Mesothelial cell of epicardium (in vitro differentiated cells): ENCODE measurements around the gene NCK1. TPM values are rescaled to one million over a fixed set of nuclear protein-coding genes. Genes with fewer than 3 reads are reported as not detected.

ENCODE experiments used
- DNase-seq, 2 experiments: peaks; one replicate each; pipeline ENCODE4 v3.0.0; 2021; ENCODE audit warnings: low spot score in 2 of 2; ENCODE audit not compliant: unreplicated experiment in 2 of 2
- H3K27ac Mint-ChIP-seq: 2 replicates; pipeline ENCODE4 v1.8.0; 2021; ENCODE audit warnings: mixed read lengths
- H3K27me3 Mint-ChIP-seq: 2 replicates; pipeline ENCODE4 v1.8.0; 2021; ENCODE audit warnings: low read depth, mixed read lengths
- H3K36me3 Mint-ChIP-seq: 2 replicates; pipeline ENCODE4 v1.8.0; 2021; ENCODE audit warnings: mixed read lengths
- H3K4me1 Mint-ChIP-seq: 2 replicates; pipeline ENCODE4 v1.8.0; 2021; ENCODE audit warnings: mixed read lengths
- H3K4me3 Mint-ChIP-seq: 2 replicates; pipeline ENCODE4 v1.8.0; 2021; ENCODE audit warnings: mild to moderate bottlenecking, moderate library complexity, mixed read lengths
- H3K9me3 Mint-ChIP-seq: 2 replicates; pipeline ENCODE4 v1.8.0; 2021; ENCODE audit warnings: mixed read lengths
- CTCF ChIP-seq: fragments of 200-600 bp; sonication (generic); IDR thresholded peaks from one replicate; pipeline ENCODE4 v1.5.0; 2021; ENCODE audit warnings: antibody characterized with exemption; ENCODE audit not compliant: unreplicated experiment
- total RNA-seq: library from RNA; stranded (reverse); gene quantifications from 3 replicates; pipeline ENCODE4 v1.2.1, GENCODE V29; 2021

The NCK1 gene
- total RNA-seq, 1 donor from 2014 or later = 27.9 TPM

GRCh38 chr3:136988651-136989050, 126.6 kb downstream of the NCK1 start:
- Mint-ChIP-seq H3K27me3 (no peaks in the 10 kb centered on the region), H3K9me3 (no peaks in the 10 kb centered on the region), H3K4me1 (no peaks in the 10 kb centered on the region), H3K27ac (no peak overlapping the region), H3K36me3 (peaks cover 3% of the 10 kb centered on the region), H3K4me3 (no peak overlapping the region)
- no peak for DNase-seq
- TF ChIP-seq CTCF = no peak

GRCh38 chr3:136989781-136990524, 127.9 kb downstream of the NCK1 start:
- no peaks in the 10 kb centered on the region for H3K27me3 Mint-ChIP-seq
- peaks cover 3% of the 10 kb centered on the region for H3K36me3 Mint-ChIP-seq
- DNase-seq = no peak
- no peak overlapping the region for H3K27ac Mint-ChIP-seq
- TF ChIP-seq CTCF = no peak
- no peak overlapping the region for H3K4me3 Mint-ChIP-seq
- H3K9me3 Mint-ChIP-seq = no peaks in the 10 kb centered on the region
- peaks cover 1% of the 10 kb centered on the region for H3K4me1 Mint-ChIP-seq

GRCh38 chr3:136990826-136991225, 128.8 kb downstream of the NCK1 start:
- H3K27me3 Mint-ChIP-seq = no peaks in the 10 kb centered on the region
- H3K4me3 Mint-ChIP-seq = no peak overlapping the region
- no peaks in the 10 kb centered on the region for H3K9me3 Mint-ChIP-seq
- H3K27ac Mint-ChIP-seq = no peak overlapping the region
- TF ChIP-seq CTCF = no peak
- peaks cover 3% of the 10 kb centered on the region for H3K36me3 Mint-ChIP-seq
- H3K4me1 Mint-ChIP-seq = peaks cover 3% of the 10 kb centered on the region
- DNase-seq = no peak

GRCh38 chr3:136992115-136992514, 130.1 kb downstream of the NCK1 start:
- H3K27me3 Mint-ChIP-seq = no peaks in the 10 kb centered on the region
- TF ChIP-seq CTCF = no peak
- no peaks in the 10 kb centered on the region for H3K36me3 Mint-ChIP-seq
- DNase-seq = no peak
- no peaks in the 10 kb centered on the region for H3K9me3 Mint-ChIP-seq
- H3K27ac Mint-ChIP-seq = no peak overlapping the region
- no peak overlapping the region for H3K4me3 Mint-ChIP-seq
- H3K4me1 Mint-ChIP-seq = peaks cover 3% of the 10 kb centered on the region

GRCh38 chr3:136994772-136995516, 132.9 kb downstream of the NCK1 start:
- TF ChIP-seq CTCF = no peak
- Mint-ChIP-seq H3K27me3 (no peaks in the 10 kb centered on the region), H3K9me3 (no peaks in the 10 kb centered on the region), H3K27ac (no peak overlapping the region), H3K36me3 (no peaks in the 10 kb centered on the region), H3K4me3 (no peak overlapping the region), H3K4me1 (peaks cover 3% of the 10 kb centered on the region)
- no peak for DNase-seq
